ENCODE data around the gene ATP2C2. TPM values are rescaled to one million over a fixed set of nuclear protein-coding genes. Genes with fewer than 3 reads are reported as not detected.

ATP2C2 gene, protein sequence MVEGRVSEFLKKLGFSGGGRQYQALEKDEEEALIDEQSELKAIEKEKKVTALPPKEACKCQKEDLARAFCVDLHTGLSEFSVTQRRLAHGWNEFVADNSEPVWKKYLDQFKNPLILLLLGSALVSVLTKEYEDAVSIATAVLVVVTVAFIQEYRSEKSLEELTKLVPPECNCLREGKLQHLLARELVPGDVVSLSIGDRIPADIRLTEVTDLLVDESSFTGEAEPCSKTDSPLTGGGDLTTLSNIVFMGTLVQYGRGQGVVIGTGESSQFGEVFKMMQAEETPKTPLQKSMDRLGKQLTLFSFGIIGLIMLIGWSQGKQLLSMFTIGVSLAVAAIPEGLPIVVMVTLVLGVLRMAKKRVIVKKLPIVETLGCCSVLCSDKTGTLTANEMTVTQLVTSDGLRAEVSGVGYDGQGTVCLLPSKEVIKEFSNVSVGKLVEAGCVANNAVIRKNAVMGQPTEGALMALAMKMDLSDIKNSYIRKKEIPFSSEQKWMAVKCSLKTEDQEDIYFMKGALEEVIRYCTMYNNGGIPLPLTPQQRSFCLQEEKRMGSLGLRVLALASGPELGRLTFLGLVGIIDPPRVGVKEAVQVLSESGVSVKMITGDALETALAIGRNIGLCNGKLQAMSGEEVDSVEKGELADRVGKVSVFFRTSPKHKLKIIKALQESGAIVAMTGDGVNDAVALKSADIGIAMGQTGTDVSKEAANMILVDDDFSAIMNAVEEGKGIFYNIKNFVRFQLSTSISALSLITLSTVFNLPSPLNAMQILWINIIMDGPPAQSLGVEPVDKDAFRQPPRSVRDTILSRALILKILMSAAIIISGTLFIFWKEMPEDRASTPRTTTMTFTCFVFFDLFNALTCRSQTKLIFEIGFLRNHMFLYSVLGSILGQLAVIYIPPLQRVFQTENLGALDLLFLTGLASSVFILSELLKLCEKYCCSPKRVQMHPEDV
- 100 to 1,000 TPM in 1 of 4 donors, 10 to 100 TPM in 3; 51.7 to 133 (median 57.7) TPM for total RNA-seq

GRCh38 chr16:84368308-84368996 lies at the start of gene ATP2C2:
Gene ATP2C2 (plus strand): TSS chr16:84368538. CDS start chr16:84368616, 78 bp downstream.
- WGBS, 2 donors, result 4 to 7% methylated on average over 20 to 28 of the region's 66 CpGs
- intact Hi-C loops (cut with DNase I; ENCODE audit: low total_unique reads), result no loop called here
- no peak for DNase-seq (ENCODE audit: low spot score in 2 of 2)
- H3K4me3 ChIP-seq (ENCODE audit: low read depth, poor library complexity, severe bottlenecking), result no peak within 1 kb of the TSS
- no peak for TF ChIP-seq POLR2A (IDR thresholded peaks at IDR 0.05)
- TF ChIP-seq, protein P1, sequence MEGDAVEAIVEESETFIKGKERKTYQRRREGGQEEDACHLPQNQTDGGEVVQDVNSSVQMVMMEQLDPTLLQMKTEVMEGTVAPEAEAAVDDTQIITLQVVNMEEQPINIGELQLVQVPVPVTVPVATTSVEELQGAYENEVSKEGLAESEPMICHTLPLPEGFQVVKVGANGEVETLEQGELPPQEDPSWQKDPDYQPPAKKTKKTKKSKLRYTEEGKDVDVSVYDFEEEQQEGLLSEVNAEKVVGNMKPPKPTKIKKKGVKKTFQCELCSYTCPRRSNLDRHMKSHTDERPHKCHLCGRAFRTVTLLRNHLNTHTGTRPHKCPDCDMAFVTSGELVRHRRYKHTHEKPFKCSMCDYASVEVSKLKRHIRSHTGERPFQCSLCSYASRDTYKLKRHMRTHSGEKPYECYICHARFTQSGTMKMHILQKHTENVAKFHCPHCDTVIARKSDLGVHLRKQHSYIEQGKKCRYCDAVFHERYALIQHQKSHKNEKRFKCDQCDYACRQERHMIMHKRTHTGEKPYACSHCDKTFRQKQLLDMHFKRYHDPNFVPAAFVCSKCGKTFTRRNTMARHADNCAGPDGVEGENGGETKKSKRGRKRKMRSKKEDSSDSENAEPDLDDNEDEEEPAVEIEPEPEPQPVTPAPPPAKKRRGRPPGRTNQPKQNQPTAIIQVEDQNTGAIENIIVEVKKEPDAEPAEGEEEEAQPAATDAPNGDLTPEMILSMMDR (IDR thresholded peaks at IDR 0.05), result no peak

- 93 to 94% methylated on average over 18 to 24 of the region's 24 CpGs for WGBS, 2 donors
- intact Hi-C loops (cut with DNase I; ENCODE audit: low total_unique reads), result no loop called here
- DNase-seq (ENCODE audit: low spot score in 2 of 2), result no peak
- no peak overlapping the region for H3K4me3 ChIP-seq (ENCODE audit: low read depth, poor library complexity, severe bottlenecking)
- TF ChIP-seq POLR2A (IDR thresholded peaks at IDR 0.05), result no peak
- TF ChIP-seq, protein P1 (IDR thresholded peaks at IDR 0.05), result no peak
These were observed 49.1 kb upstream of the ATP2C2 start for GRCh38 chr16:84319146-84319760.

- H3K4me3 ChIP-seq (ENCODE audit: low read depth, poor library complexity, severe bottlenecking), result no peak overlapping the region
- no peak for DNase-seq (ENCODE audit: low spot score in 2 of 2)
- TF ChIP-seq, protein P1 (IDR thresholded peaks at IDR 0.05), result no peak
- TF ChIP-seq POLR2A (IDR thresholded peaks at IDR 0.05), result no peak
- intact Hi-C loops (cut with DNase I; ENCODE audit: low total_unique reads), result no loop called here
- WGBS, 2 donors, result 75 to 76% methylated on average over 5 of the region's 5 CpGs
These were observed 47.8 kb upstream of the ATP2C2 start for GRCh38 chr16:84320511-84320910.

- TF ChIP-seq POLR2A (IDR thresholded peaks at IDR 0.05), result no peak
- TF ChIP-seq, protein P1 (IDR thresholded peaks at IDR 0.05), result no peak
- no peak overlapping the region for H3K4me3 ChIP-seq (ENCODE audit: low read depth, poor library complexity, severe bottlenecking)
- DNase-seq (ENCODE audit: low spot score in 2 of 2), result no peak
- WGBS, 2 donors, result 36 to 38% methylated on average over 4 of the region's 4 CpGs
- intact Hi-C loops (cut with DNase I; ENCODE audit: low total_unique reads), result no loop called here
These were observed 46.4 kb upstream of the ATP2C2 start for GRCh38 chr16:84321932-84322331.

DNA sequence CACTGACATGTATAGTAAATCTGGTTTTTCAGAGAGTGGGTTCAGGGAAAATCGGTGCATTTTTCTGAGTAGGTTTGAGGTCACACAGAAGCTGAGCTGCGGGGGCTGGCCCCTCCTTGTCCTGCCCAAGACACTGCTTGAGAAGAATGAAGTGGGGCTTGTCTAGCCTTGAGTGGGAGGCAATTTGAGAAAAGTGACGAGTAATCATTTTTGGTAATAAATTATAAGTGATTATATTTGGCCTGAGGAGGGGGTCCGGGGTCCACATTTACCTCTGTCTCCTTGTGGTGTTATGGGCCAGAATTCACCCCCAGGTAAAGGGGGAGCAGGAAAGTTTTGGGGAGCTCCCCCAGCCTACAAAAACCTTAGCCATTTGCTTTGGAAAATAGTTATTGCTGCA lies 45.6 kb upstream of the ATP2C2 start:
- H3K4me3 ChIP-seq (ENCODE audit: low read depth, poor library complexity, severe bottlenecking), result no peak overlapping the region
- intact Hi-C loops (cut with DNase I; ENCODE audit: low total_unique reads), result no loop called here
- 64 to 65% methylated on average over 4 of the region's 4 CpGs for WGBS, 2 donors
- no peak for TF ChIP-seq POLR2A (IDR thresholded peaks at IDR 0.05)
- TF ChIP-seq, protein P1 (IDR thresholded peaks at IDR 0.05), result no peak
- DNase-seq (ENCODE audit: low spot score in 2 of 2), result no peak
